Trophoblast cell (in vitro differentiated cells and primary cell): ENCODE data around the gene GRIK4.

Experiments used
- DNase-seq, 2 donors: peaks; one replicate each; pipeline ENCODE4 v3.0.0-alpha.2; 2016
- H2AFZ ChIP-seq: 2 replicates; pipeline ENCODE4 v1.6.1; 2013; ENCODE audit warnings: low read length, moderate library complexity, mild to moderate bottlenecking; ENCODE audit not compliant: insufficient read depth, poor library complexity
- H2AK5ac ChIP-seq: 2 replicates; pipeline ENCODE4 v1.6.1; 2013; ENCODE audit warnings: mild to moderate bottlenecking, low read length
- H2BK120ac ChIP-seq: 2 replicates; pipeline ENCODE4 v1.6.1; 2013; ENCODE audit warnings: low read length, mild to moderate bottlenecking, moderate library complexity; ENCODE audit not compliant: insufficient read depth, poor library complexity
- H2BK12ac ChIP-seq: 2 replicates; pipeline ENCODE4 v1.6.1; 2013; ENCODE audit warnings: mild to moderate bottlenecking, low read length, moderate library complexity
- H2BK5ac ChIP-seq: 2 replicates; pipeline ENCODE4 v1.6.1; 2013; ENCODE audit warnings: low read length, low read depth, moderate library complexity, mild to moderate bottlenecking; ENCODE audit not compliant: poor library complexity
- H3K14ac ChIP-seq: 2 replicates; pipeline ENCODE4 v1.6.1; 2013; ENCODE audit warnings: mild to moderate bottlenecking, low read length
- H3K18ac ChIP-seq: 2 replicates; pipeline ENCODE4 v1.6.1; 2013; ENCODE audit warnings: mild to moderate bottlenecking, low read length
- H3K23ac ChIP-seq: 2 replicates; pipeline ENCODE4 v1.6.1; 2013; ENCODE audit warnings: low read length
- H3K27ac ChIP-seq: 2 replicates; pipeline ENCODE4 v1.5.1; 2013; ENCODE audit warnings: low read depth, mild to moderate bottlenecking, inconsistent platforms, low read length, moderate library complexity
- H3K27me3 ChIP-seq: 2 replicates; pipeline ENCODE4 v1.6.1; 2013; ENCODE audit warnings: inconsistent platforms, mild to moderate bottlenecking, low read length, moderate library complexity; ENCODE audit not compliant: insufficient read depth
- H3K36me3 ChIP-seq, 2 experiments: 1 replicate in 1 of 2; 2 replicates in 1 of 2; pipeline ENCODE4 v1.6.1; 2013; ENCODE audit warnings: low read length in 2 of 2, mild to moderate bottlenecking in 2 of 2, moderate library complexity in 1 of 2; ENCODE audit not compliant: insufficient read depth in 2 of 2, control insufficient read depth in 1 of 2
- H3K4ac ChIP-seq: 2 replicates; pipeline ENCODE4 v1.6.1; 2013; ENCODE audit warnings: low read depth, mild to moderate bottlenecking, low read length, moderate library complexity
- H3K4me1 ChIP-seq, 2 experiments: 1 replicate in 1 of 2; 2 replicates in 1 of 2; pipeline ENCODE4 v1.6.1; 2013; ENCODE audit warnings: low read length in 2 of 2, mild to moderate bottlenecking in 2 of 2, moderate library complexity in 1 of 2; ENCODE audit not compliant: insufficient read depth in 2 of 2, control insufficient read depth in 1 of 2
- H3K4me2 ChIP-seq: 2 replicates; pipeline ENCODE4 v1.6.1; 2013; ENCODE audit warnings: inconsistent platforms, mild to moderate bottlenecking, low read length, moderate library complexity
- H3K4me3 ChIP-seq: 2 replicates; pipeline ENCODE4 v1.5.1; 2013; ENCODE audit warnings: mild to moderate bottlenecking, low read depth, low read length, inconsistent platforms
- H3K79me1 ChIP-seq: one replicate; pipeline ENCODE4 v1.6.1; 2013; ENCODE audit warnings: low read length
- H3K79me2 ChIP-seq: 2 replicates; pipeline ENCODE4 v1.6.1; 2013; ENCODE audit warnings: low read length, mild to moderate bottlenecking; ENCODE audit not compliant: control insufficient read depth, insufficient read depth, poor library complexity
- H3K9ac ChIP-seq: 2 replicates; pipeline ENCODE4 v1.6.1; 2013; ENCODE audit warnings: mild to moderate bottlenecking, low read length
- H3K9me3 ChIP-seq: 2 replicates; pipeline ENCODE4 v1.6.1; 2013; ENCODE audit warnings: low read depth, mild to moderate bottlenecking, control low read depth, inconsistent platforms, low read length; ENCODE audit not compliant: insufficient read depth
- H4K12ac ChIP-seq: 2 replicates; pipeline ENCODE4 v1.6.1; 2013; ENCODE audit warnings: low read depth, mild to moderate bottlenecking, low read length, moderate library complexity
- H4K8ac ChIP-seq: 2 replicates; pipeline ENCODE4 v1.6.1; 2013; ENCODE audit warnings: low read depth, mild to moderate bottlenecking, low read length, moderate library complexity
- H4K91ac ChIP-seq: one replicate; pipeline ENCODE4 v1.6.1; 2013; ENCODE audit warnings: low read depth, mild to moderate bottlenecking, low read length, moderate library complexity
- WGBS: extraction: QIAGEN DNeasy Blood & Tissue Kit; methylation state at CpG from one replicate; pipeline ENCODE4 v1.1.7; 2013; ENCODE audit warnings: missing lambda C conversion rate; ENCODE audit not compliant: insufficient read length, insufficient coverage; ENCODE audit errors: extremely low coverage; 5-methylcytosine and 5-hydroxymethylcytosine counted together

The GRIK4 gene

DNA sequence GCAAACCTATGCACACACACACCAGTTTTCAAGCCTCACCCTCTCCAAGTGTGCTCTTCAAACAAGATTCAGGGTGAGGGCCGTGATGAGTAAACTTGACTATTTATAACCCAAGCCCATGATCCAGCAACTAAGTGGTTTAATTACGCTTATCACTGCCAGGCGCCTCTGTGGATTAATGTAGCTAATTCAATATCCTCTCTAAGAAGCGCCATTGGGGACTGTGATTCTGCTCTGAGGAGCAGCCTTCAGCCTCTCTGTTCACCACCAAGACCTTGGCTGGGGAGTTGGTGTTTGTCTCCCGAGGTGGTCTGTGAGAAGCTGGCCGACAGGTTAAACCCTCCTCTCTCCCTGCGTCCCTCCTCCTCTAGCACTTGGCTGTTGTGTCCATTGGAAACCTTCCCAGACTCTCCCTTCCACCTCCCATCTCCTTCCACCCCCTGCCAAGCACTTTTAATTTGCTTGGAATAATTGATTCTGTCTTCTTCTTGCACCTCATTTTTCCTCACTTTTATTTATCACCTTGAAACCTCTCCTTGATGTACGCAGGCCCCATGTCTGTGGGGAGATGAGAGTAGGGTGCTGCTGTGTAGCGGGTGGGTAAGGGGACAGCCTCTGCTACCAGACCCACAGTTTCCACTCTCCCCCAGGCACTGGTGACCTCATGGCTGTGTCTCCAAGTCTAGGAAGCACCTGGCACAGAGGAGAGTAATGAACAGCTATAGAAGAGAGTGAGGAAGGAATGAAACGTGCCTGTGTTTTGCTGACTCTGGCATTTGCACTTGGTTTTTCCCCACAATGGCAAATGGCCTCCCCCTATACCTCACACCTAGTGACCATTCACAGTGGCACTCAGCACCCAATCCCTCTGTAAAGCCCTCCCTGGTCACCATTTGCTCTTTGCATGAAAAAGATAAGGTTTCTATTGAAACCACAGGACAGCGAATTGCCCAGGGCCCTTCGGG lies 236.6 kb downstream of the GRIK4 start:
- Histone ChIP-seq H3K18ac (no peak overlapping the region), H4K8ac (no peak overlapping the region), H2BK120ac (no peak overlapping the region), H3K79me1 (no peaks in the 10 kb centered on the region), H3K27me3 (no peaks in the 10 kb centered on the region), H2BK12ac (no peak overlapping the region), H3K27ac (no peak overlapping the region), H2AFZ (no peak overlapping the region), H2BK5ac (no peak overlapping the region), H3K9ac (no peak overlapping the region), H3K4me2 (no peak overlapping the region), H2AK5ac (no peak overlapping the region), H3K79me2 (no peaks in the 10 kb centered on the region), H3K36me3 (no peaks in the 10 kb centered on the region), H3K14ac (no peak overlapping the region), H3K4ac (no peak overlapping the region), H3K9me3 (no peaks in the 10 kb centered on the region), H4K91ac (no peak overlapping the region), H3K4me1 (no peaks in the 10 kb centered on the region), H3K4me3 (no peak overlapping the region), H3K23ac (no peak overlapping the region), H4K12ac (no peak overlapping the region)
- no peak for DNase-seq
- WGBS = no CpG with 5 or more reads among the region's 12 CpGs

DNA sequence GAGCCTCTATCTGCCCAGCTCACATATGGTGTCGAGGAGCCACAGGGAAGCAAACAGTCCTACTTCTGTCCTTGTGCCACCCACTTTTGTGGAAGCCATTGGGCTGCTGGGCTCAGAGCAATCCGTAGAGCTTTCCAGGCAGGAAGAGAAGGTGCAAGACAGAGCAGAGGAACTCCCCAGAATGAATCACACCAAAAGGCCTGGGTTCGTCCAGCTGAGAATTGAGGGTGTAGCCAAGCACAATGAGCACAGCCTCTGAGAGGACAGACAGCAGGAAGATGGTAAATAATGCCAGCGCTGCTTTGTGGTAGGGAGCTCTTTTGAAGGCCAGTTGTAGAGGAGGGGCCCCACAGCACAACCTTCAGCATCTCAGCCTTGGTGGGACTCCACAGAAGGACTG lies 237.8 kb downstream of the GRIK4 start:
- no peaks in the 10 kb centered on the region for H3K36me3 ChIP-seq
- no CpG with 5 or more reads among the region's 4 CpGs for WGBS
- H3K9ac ChIP-seq = no peak overlapping the region
- no peaks in the 10 kb centered on the region for H3K4me1 ChIP-seq
- no peaks in the 10 kb centered on the region for H3K9me3 ChIP-seq
- no peak overlapping the region for H3K4me3 ChIP-seq
- H4K8ac ChIP-seq = no peak overlapping the region
- no peak overlapping the region for H3K4ac ChIP-seq
- H3K18ac ChIP-seq = no peak overlapping the region
- DNase-seq = no peak
- H2BK5ac ChIP-seq = no peak overlapping the region
- no peaks in the 10 kb centered on the region for H3K27me3 ChIP-seq
- no peak overlapping the region for H4K91ac ChIP-seq
- no peaks in the 10 kb centered on the region for H3K79me1 ChIP-seq
- H3K27ac ChIP-seq = no peak overlapping the region
- no peak overlapping the region for H2BK12ac ChIP-seq
- no peak overlapping the region for H3K4me2 ChIP-seq
- H3K23ac ChIP-seq = no peak overlapping the region
- H2AK5ac ChIP-seq = no peak overlapping the region
- H3K14ac ChIP-seq = no peak overlapping the region
- no peak overlapping the region for H4K12ac ChIP-seq
- no peaks in the 10 kb centered on the region for H3K79me2 ChIP-seq
- H2BK120ac ChIP-seq = no peak overlapping the region
- no peak overlapping the region for H2AFZ ChIP-seq

DNA sequence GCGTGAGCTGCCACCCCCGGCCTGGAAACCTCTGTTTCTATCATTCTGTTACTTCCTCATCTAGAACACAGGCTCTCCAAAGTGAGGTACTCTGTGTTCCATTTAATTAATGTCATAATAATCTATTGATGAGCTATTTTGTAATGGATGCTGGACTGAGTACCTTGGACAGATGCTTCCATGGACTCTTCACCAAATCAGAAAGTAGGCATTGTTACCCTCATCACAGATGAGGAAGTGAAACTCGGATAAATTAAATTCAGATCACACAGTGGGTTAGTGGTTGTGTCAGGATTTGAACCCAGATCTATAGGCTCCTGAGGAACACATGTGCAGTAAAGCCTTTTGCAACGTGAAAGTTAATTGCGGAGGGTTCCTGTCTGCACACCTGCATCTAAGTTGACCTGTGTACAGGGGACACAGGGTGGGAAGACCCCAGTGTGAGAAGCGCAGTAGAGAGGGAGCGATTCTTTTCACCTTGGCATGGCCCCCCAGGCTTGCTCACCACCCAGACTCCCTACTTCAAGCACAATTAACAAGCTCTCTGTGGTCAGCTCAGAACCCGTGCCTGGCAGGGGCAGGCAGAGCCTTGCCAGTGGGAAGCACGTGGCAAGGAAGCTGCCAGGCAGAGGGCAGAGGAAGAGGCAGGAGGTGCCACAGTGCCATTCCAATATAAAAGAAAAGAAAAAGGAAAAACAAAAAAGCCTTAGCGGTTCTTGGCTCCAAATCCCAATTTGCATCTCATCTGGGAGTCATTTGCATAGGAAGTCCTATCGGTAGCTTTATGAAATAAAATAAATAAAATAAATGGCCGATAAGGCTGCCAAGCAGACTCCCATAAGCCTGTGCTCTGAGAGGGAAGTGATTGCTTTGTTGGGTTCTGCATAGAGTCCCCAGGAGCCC lies 239.3 kb downstream of the GRIK4 start:
- no peak for DNase-seq
- no peak overlapping the region for H3K23ac ChIP-seq
- H3K14ac ChIP-seq = no peak overlapping the region
- no peak overlapping the region for H2BK5ac ChIP-seq
- H3K4me2 ChIP-seq = no peak overlapping the region
- no peaks in the 10 kb centered on the region for H3K79me1 ChIP-seq
- no CpG with 5 or more reads among the region's 12 CpGs for WGBS
- no peak overlapping the region for H4K8ac ChIP-seq
- H3K4me3 ChIP-seq = no peak overlapping the region
- no peak overlapping the region for H2BK120ac ChIP-seq
- no peaks in the 10 kb centered on the region for H3K36me3 ChIP-seq
- no peak overlapping the region for H3K27ac ChIP-seq
- H2BK12ac ChIP-seq = no peak overlapping the region
- no peak overlapping the region for H2AFZ ChIP-seq
- H3K9ac ChIP-seq = no peak overlapping the region
- no peaks in the 10 kb centered on the region for H3K9me3 ChIP-seq
- no peaks in the 10 kb centered on the region for H3K79me2 ChIP-seq
- no peak overlapping the region for H2AK5ac ChIP-seq
- no peak overlapping the region for H4K12ac ChIP-seq
- H4K91ac ChIP-seq = no peak overlapping the region
- H3K27me3 ChIP-seq = no peaks in the 10 kb centered on the region
- H3K4me1 ChIP-seq = no peaks in the 10 kb centered on the region
- H3K4ac ChIP-seq = no peak overlapping the region
- H3K18ac ChIP-seq = no peak overlapping the region

DNA sequence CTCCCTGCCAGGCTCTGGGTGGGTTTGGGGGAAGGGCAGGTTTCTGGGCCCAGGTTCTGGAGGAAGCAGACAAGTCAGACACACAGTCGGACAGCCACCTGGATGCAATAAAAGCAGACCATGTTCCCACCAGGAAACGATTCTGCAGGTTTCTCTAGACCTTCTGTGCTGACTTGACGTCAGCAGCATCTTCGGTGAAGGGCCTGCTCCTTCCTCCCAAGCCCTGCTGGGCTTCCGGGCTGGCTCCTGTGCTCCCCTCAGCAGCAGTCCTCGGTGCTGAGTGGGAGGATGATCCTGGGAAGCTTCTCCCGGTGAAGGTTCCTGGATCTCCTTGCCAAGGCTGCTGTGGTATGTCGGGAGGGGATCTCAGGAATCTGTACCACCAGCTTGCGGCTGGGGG lies 240.0 kb downstream of the GRIK4 start:
- no peak overlapping the region for H4K8ac ChIP-seq
- H3K4me1 ChIP-seq = no peaks in the 10 kb centered on the region
- no peak overlapping the region for H4K91ac ChIP-seq
- H3K4me3 ChIP-seq = no peak overlapping the region
- H4K12ac ChIP-seq = no peak overlapping the region
- no peak overlapping the region for H2AK5ac ChIP-seq
- H3K27ac ChIP-seq = no peak overlapping the region
- no CpG with 5 or more reads among the region's 9 CpGs for WGBS
- DNase-seq = no peak
- no peak overlapping the region for H2AFZ ChIP-seq
- no peaks in the 10 kb centered on the region for H3K27me3 ChIP-seq
- H3K79me1 ChIP-seq = no peaks in the 10 kb centered on the region
- no peaks in the 10 kb centered on the region for H3K36me3 ChIP-seq
- no peaks in the 10 kb centered on the region for H3K79me2 ChIP-seq
- H2BK120ac ChIP-seq = no peak overlapping the region
- H3K14ac ChIP-seq = no peak overlapping the region
- H3K9ac ChIP-seq = no peak overlapping the region
- no peak overlapping the region for H2BK12ac ChIP-seq
- no peak overlapping the region for H3K18ac ChIP-seq
- no peaks in the 10 kb centered on the region for H3K9me3 ChIP-seq
- H2BK5ac ChIP-seq = no peak overlapping the region
- no peak overlapping the region for H3K4me2 ChIP-seq
- no peak overlapping the region for H3K23ac ChIP-seq
- no peak overlapping the region for H3K4ac ChIP-seq
